T-helper 17 cell (primary cell): ENCODE measurements around the gene SLC38A1. TPM values are rescaled to one million over a fixed set of nuclear protein-coding genes. Genes with fewer than 3 reads are reported as not detected.

ENCODE experiments used
- ATAC-seq: fragments of 150-1000 bp; cut with Tn5 transposase; 2 replicates; pipeline ENCODE4 v1.10.0; 2021; ENCODE audit warnings: mild to moderate bottlenecking, moderate library complexity
- DNase-seq, 3 donors: peaks; one replicate each; pipeline versions ENCODE4 v3.0.0 to v3.0.0-alpha.2; 2020 to 2021
- H3K9me3 ChIP-seq: one replicate; pipeline ENCODE4 v1.7.0; 2013; ENCODE audit warnings: low read length, mild to moderate bottlenecking; ENCODE audit not compliant: control insufficient read depth, poor library complexity, severe bottlenecking
- H3K27ac Mint-ChIP-seq: one replicate; pipeline ENCODE4 v1.8.0; 2022; ENCODE audit warnings: mild to moderate bottlenecking, moderate library complexity, mixed read lengths
- H3K27me3 Mint-ChIP-seq: one replicate; pipeline ENCODE4 v1.8.0; 2022; ENCODE audit warnings: mixed read lengths
- H3K36me3 Mint-ChIP-seq: one replicate; pipeline ENCODE4 v1.8.0; 2022; ENCODE audit warnings: low read depth, mixed read lengths
- H3K4me1 Mint-ChIP-seq: one replicate; pipeline ENCODE4 v1.8.0; 2022; ENCODE audit warnings: mild to moderate bottlenecking, mixed read lengths
- H3K4me3 Mint-ChIP-seq: one replicate; pipeline ENCODE4 v1.8.0; 2022; ENCODE audit warnings: mild to moderate bottlenecking, moderate library complexity, mixed read lengths
- total RNA-seq, 4 donors: library from RNA in 2 of 4; stranded (reverse) in 2 of 4; gene quantifications; one replicate each; pipeline ENCODE4 v1.2.3 and lab custom pipeline; 2022 to 2026

The SLC38A1 gene
- total RNA-seq, 2 donors from 2014 or later = 262 to 265 TPM

DNA sequence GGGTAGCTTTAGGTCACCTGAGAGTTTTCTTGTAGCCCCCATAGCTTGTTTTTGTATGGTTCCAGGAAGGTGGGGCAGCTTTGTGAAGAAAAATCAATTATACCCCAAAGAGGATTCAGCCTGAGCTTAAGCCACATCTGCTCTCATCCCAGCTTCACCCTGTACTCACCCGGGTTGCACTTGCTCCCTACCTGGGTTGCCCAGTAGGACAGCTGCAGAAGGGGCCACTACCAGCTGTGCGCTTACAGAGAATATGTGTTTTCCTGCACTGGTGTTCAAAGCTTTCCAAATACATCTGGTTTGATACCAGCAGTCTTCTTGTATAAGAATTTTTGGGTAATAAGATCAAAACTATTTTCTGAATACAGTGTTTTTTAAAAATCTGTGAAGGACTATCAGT lies 3.0 kb upstream of the SLC38A1 start:
- Mint-ChIP-seq H3K36me3 (peaks cover 5% of the 10 kb centered on the region), H3K27ac (no peak overlapping the region), H3K4me3 (no peak overlapping the region), H3K27me3 (no peaks in the 10 kb centered on the region), H3K4me1 (peaks cover 13% of the 10 kb centered on the region)
- no peak for DNase-seq
- ATAC-seq = no peak
- no peaks in the 10 kb centered on the region for H3K9me3 ChIP-seq

- Mint-ChIP-seq H3K27ac (no peak overlapping the region), H3K4me3 (no peak overlapping the region), H3K36me3 (peaks cover 2% of the 10 kb centered on the region), H3K27me3 (no peaks in the 10 kb centered on the region), H3K4me1 (peaks cover 13% of the 10 kb centered on the region)
- no peaks in the 10 kb centered on the region for H3K9me3 ChIP-seq
- ATAC-seq (peak; percentile 1), DNase-seq (peak; percentile 12 to 33 (median 22))
These were observed 792 bp upstream of the SLC38A1 start for GRCh38 chr12:46269429-46270241.

DNA sequence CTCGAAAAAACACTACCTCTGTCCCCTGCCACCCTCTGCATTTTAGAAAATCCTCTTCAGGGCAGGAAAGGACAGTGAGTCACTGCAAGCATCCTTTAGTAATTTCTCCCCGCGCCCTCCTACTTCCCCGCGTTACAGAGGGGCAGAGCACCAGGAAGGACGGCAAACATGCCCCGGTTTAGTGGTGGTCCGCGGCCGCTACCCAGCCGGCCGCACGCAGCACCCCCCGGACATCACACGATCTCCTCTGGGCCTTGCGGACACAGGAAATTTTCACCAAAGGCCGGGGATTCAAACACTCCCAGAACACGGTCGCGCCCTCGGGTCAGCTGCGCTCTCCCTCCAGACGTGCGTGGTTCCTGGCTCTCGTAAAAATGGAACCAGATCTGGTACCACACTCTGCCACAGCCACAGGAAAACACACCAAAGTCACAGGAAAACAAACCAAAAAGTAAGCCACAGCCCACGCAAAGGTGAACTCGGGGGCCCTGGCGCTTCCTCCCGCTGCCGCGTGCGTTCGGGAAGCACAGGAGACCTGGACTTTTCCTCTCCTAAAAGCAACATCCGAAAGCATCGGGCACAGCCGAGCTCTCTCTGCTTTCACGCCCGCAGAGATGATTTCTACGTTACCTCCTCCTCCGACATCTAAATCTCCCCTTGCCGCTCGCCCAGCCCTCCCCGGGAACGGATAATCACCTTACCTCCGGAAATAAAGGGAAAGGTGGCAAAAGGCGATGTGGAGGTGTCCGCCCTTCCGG lies 839 bp downstream of the SLC38A1 start:
- Mint-ChIP-seq H3K4me3 (no peak overlapping the region), H3K4me1 (peaks cover 19% of the 10 kb centered on the region), H3K27me3 (no peaks in the 10 kb centered on the region), H3K36me3 (peaks cover 2% of the 10 kb centered on the region), H3K27ac (no peak overlapping the region)
- ATAC-seq (no peak), DNase-seq (peak in 1 of 3 donors; percentile 14)
- no peaks in the 10 kb centered on the region for H3K9me3 ChIP-seq

- H3K9me3 ChIP-seq = no peaks in the 10 kb centered on the region
- no peak overlapping the region for H3K27ac Mint-ChIP-seq
- ATAC-seq = peak; percentile 3
These were observed 1.3 kb downstream of the SLC38A1 start for GRCh38 chr12:46267575-46267824.

GRCh38 chr12:46266869-46267574 lies 1.8 kb downstream of the SLC38A1 start:
- Mint-ChIP-seq H3K27ac (no peak overlapping the region), H3K4me1 (peaks cover 22% of the 10 kb centered on the region), H3K27me3 (no peaks in the 10 kb centered on the region), H3K4me3 (no peak overlapping the region), H3K36me3 (peaks cover 2% of the 10 kb centered on the region)
- no peaks in the 10 kb centered on the region for H3K9me3 ChIP-seq
- ATAC-seq (peak; percentile 60), DNase-seq (peak; percentile 24 to 52 (median 46))

More at GRCh38 chr12:46267575-46267824, 1.3 kb downstream of the SLC38A1 start:
- Mint-ChIP-seq H3K27me3 (no peaks in the 10 kb centered on the region), H3K4me3 (no peak overlapping the region), H3K36me3 (peaks cover 2% of the 10 kb centered on the region), H3K4me1 (peaks cover 22% of the 10 kb centered on the region)
- peak in 2 of 3 donors; percentile 15 to 24 for DNase-seq

GRCh38 chr12:46266382-46266791 lies 2.5 kb downstream of the SLC38A1 start:
- no peaks in the 10 kb centered on the region for H3K9me3 ChIP-seq
- ATAC-seq (peak; percentile 24), DNase-seq (peak in 1 of 3 donors; percentile 24)
- Mint-ChIP-seq H3K4me3 (no peak overlapping the region), H3K27me3 (no peaks in the 10 kb centered on the region), H3K27ac (no peak overlapping the region), H3K36me3 (peaks cover 2% of the 10 kb centered on the region), H3K4me1 (peaks cover 20% of the 10 kb centered on the region)

DNA sequence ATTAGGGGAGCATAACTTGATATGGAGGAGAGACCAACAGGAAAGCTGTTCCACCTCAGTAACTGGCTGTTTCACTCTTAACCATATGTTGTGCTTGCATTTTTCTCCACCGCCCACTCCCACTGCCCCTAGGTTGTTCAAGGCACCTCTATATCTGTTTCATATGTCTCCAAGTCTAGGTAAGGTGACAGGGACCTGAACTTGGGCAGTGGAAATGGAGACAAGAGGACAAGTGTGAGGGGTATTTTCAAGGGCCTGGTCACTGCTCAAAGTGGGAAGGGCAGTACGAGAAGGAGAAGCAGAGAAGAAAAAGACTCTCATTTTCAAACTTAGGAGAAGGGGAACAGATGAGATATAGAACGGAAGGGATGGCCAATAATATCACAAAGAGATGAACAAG lies 3.1 kb downstream of the SLC38A1 start:
- peaks cover 2% of the 10 kb centered on the region for H3K36me3 Mint-ChIP-seq
- H3K9me3 ChIP-seq = no peaks in the 10 kb centered on the region
- H3K27ac Mint-ChIP-seq = no peak overlapping the region
- H3K4me3 Mint-ChIP-seq = no peak overlapping the region
- ATAC-seq (no peak), DNase-seq (no peak)
- no peaks in the 10 kb centered on the region for H3K27me3 Mint-ChIP-seq
- peaks cover 20% of the 10 kb centered on the region for H3K4me1 Mint-ChIP-seq

DNA sequence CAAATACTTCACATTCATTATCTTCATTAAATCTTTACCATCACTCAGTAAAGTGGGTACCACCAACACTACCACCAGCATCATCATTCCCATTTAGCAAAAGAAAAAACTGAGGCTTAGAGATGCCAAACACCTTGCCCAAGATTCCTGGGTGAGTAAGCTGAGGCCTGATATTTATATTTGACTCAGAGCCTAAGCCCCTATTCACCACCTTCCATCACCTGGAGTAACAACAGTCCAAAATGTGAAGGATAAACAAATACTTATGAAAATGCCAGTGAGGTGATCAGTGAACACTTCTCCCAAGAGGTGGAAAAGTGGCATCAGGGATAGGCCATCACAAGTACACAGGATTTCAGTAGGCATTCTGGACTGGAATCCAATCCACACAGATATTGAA lies 3.7 kb downstream of the SLC38A1 start:
- peaks cover 20% of the 10 kb centered on the region for H3K4me1 Mint-ChIP-seq
- no peaks in the 10 kb centered on the region for H3K27me3 Mint-ChIP-seq
- no peak overlapping the region for H3K27ac Mint-ChIP-seq

GRCh38 chr12:46264057-46264456 lies 4.8 kb downstream of the SLC38A1 start:
- no peak for ATAC-seq
- H3K9me3 ChIP-seq = no peaks in the 10 kb centered on the region
- DNase-seq = no peak
- H3K36me3 Mint-ChIP-seq = peaks cover 2% of the 10 kb centered on the region
- H3K27me3 Mint-ChIP-seq = no peaks in the 10 kb centered on the region
- H3K4me3 Mint-ChIP-seq = peak overlapping the region; percentile 58
- peaks cover 20% of the 10 kb centered on the region for H3K4me1 Mint-ChIP-seq
- no peak overlapping the region for H3K27ac Mint-ChIP-seq

More for the DNA sequence above, 3.7 kb downstream of the SLC38A1 start:
- H3K9me3 ChIP-seq = no peaks in the 10 kb centered on the region
- H3K36me3 Mint-ChIP-seq = peaks cover 2% of the 10 kb centered on the region
- DNase-seq = no peak
- H3K4me3 Mint-ChIP-seq = no peak overlapping the region
- ATAC-seq = no peak

GRCh38 chr12:46263140-46264016 lies 5.5 kb downstream of the SLC38A1 start:
- DNase-seq = no peak
- H3K36me3 Mint-ChIP-seq = no peaks in the 10 kb centered on the region
- no peaks in the 10 kb centered on the region for H3K9me3 ChIP-seq
- no peak overlapping the region for H3K27ac Mint-ChIP-seq
- H3K4me3 Mint-ChIP-seq = peak overlapping the region; percentile 58
- no peak for ATAC-seq
- peaks cover 19% of the 10 kb centered on the region for H3K4me1 Mint-ChIP-seq
- H3K27me3 Mint-ChIP-seq = no peaks in the 10 kb centered on the region

GRCh38 chr12:46261646-46262045 lies 7.2 kb downstream of the SLC38A1 start:
- no peaks in the 10 kb centered on the region for H3K27me3 Mint-ChIP-seq
- DNase-seq (no peak), ATAC-seq (no peak)
- H3K4me1 Mint-ChIP-seq = peaks cover 27% of the 10 kb centered on the region
- H3K9me3 ChIP-seq = no peaks in the 10 kb centered on the region
- peaks cover 2% of the 10 kb centered on the region for H3K36me3 Mint-ChIP-seq
- H3K27ac Mint-ChIP-seq = no peak overlapping the region
- peak overlapping the region; percentile 56 for H3K4me3 Mint-ChIP-seq

DNA sequence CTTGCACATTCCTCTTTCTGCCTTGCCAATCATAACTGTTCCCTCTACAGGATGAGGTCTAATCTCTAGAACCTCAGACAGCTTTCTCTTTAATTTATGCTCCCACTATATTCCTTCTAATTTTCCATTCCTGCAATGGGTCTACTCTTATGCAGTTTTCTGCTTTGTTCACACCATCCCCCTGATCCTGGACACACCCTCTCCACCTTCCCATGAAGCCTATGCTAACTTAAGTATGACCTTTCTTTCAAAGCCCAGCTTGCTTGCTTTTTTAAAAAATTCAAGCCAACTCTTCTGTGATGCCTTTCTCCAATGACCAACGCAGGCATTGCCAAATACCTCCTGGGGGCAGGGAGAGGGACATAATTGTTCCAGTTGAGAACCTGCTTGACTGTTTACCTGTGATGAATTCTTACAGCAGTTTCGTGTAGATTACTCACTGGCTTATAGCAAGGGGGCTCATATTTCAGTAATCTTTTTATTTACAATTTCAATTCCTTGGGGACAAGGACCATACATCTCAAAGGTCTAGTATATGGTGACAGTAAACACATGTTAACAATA lies 7.8 kb downstream of the SLC38A1 start:
- no peak overlapping the region for H3K4me3 Mint-ChIP-seq
- H3K36me3 Mint-ChIP-seq = peaks cover 4% of the 10 kb centered on the region
- ATAC-seq (no peak), DNase-seq (no peak)
- peaks cover 32% of the 10 kb centered on the region for H3K4me1 Mint-ChIP-seq
- H3K9me3 ChIP-seq = no peaks in the 10 kb centered on the region
- no peak overlapping the region for H3K27ac Mint-ChIP-seq
- no peaks in the 10 kb centered on the region for H3K27me3 Mint-ChIP-seq
